HG03196 (cell line): ENCODE results near the gene EDN1.

Source experiments
- ATAC-seq: cut with Tn5 transposase; IDR thresholded peaks from one replicate; pipeline ENCODE4 v1.9.1; 2021; ENCODE audit not compliant: unreplicated experiment

EDN1 gene

DNA sequence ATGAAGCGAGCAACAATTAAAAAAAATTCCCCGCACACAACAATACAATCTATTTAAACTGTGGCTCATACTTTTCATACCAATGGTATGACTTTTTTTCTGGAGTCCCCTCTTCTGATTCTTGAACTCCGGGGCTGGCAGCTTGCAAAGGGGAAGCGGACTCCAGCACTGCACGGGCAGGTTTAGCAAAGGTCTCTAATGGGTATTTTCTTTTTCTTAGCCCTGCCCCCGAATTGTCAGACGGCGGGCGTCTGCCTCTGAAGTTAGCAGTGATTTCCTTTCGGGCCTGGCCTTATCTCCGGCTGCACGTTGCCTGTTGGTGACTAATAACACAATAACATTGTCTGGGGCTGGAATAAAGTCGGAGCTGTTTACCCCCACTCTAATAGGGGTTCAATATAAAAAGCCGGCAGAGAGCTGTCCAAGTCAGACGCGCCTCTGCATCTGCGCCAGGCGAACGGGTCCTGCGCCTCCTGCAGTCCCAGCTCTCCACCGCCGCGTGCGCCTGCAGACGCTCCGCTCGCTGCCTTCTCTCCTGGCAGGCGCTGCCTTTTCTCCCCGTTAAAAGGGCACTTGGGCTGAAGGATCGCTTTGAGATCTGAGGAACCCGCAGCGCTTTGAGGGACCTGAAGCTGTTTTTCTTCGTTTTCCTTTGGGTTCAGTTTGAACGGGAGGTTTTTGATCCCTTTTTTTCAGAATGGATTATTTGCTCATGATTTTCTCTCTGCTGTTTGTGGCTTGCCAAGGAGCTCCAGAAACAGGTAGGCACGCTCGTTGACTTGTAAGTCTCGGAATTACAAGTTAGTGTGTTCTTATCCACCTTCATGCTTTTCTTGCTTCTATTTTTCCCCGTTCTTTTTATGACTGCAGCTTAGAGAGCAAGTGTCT is at the start of gene EDN1:
Gene EDN1 (plus strand): TSS at position 429 of the 888 bp plus-strand sequence. CDS start 269 bp downstream, at position 698.
- peak; percentile 73 for ATAC-seq

GRCh38 chr6:12241493-12242175 is 48.5 kb upstream of the EDN1 start:
- no peak for ATAC-seq

GRCh38 chr6:12243169-12243568 is 47.0 kb upstream of the EDN1 start:
- ATAC-seq = no peak

- ATAC-seq = no peak
Observed at GRCh38 chr6:12245360-12245759, 44.8 kb upstream of the EDN1 start.

DNA sequence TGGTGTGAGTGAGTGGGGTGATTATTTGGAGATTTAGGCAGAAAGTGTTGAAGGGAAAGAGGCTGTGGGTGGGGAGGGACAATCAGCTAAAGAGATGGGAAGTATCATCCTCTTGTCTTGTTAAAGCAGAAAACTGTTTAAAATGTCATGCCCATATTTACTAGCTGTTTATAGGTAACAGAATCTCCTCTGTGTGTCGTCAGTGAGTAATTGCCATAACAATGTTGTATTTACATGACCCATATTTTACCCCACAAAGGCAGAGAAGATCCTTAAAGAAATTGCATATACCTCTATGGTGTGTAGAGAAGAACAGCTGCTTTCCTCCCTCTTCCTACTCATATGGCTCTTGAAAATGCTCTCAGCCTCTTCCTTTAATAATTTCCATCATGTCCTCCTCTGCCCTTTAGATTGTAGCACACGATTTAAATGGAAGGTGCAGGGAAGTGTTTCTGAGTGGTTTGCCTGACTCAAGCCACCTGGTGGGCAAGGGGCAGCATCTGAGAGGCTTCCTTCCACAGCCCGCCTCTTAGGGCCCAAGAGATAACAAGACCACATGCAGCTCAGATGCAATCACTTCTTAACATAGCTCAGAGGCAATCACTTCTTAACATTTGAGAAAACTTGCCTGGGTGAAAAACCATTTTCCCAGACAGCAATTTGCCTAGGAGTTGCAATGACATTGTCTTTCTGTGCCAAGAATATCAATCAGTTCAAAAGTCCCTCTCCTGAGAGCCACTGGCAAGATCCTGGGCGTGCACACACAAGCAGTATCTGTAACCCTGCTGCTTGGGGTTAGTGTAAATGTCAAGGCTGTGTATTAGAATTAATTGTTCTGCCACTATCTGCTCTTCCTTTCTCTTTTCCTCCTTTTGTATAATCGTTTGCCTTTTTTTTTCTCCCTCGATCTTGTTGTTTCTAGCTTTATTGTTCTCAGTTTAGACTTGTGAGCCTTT is 44.1 kb upstream of the EDN1 start:
- no peak for ATAC-seq

GRCh38 chr6:12246900-12247299 is 43.3 kb upstream of the EDN1 start:
- no peak for ATAC-seq

- no peak for ATAC-seq
Observed at GRCh38 chr6:12249541-12250382, 40.4 kb upstream of the EDN1 start.

GRCh38 chr6:12250383-12250770 is 39.8 kb upstream of the EDN1 start:
- ATAC-seq = no peak

DNA sequence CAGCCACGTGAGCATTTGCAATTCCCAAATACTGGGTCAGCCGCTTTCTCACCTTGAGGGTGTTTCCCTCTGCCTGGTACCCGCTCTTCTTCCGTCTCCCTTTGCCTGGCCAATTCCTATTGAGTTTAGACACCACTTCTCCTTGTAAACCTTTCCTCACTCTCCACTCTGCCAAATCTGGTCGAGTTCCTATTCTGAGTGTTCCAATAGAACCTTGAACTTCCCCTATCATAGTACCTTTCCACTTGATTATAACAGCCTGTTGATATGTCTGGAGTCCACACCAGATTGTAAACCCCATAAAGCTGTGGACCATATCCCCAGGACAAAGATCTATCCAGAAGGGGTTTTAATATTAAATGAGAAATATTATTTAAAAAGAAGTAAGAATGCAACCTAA is 36.0 kb upstream of the EDN1 start:
- no peak for ATAC-seq

DNA sequence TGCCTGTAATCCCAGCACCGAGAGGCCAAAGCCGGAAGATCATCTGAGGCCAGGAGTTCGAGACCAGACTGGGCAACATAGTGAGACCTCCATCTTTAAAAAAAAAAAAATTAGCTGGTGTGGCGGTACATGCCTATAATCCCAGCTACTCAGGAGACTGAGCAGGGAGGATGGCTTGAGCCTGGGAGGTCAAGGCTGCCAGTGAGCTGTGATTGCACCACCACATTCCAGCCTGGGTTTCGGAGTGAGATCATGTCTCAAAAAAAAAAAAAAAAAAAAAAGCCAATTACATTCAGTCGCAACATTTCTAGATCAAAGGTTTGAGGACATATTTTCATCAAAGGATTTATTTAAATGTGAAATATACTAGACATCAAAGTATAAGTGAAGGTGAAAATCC is 32.0 kb upstream of the EDN1 start:
- no peak for ATAC-seq

DNA sequence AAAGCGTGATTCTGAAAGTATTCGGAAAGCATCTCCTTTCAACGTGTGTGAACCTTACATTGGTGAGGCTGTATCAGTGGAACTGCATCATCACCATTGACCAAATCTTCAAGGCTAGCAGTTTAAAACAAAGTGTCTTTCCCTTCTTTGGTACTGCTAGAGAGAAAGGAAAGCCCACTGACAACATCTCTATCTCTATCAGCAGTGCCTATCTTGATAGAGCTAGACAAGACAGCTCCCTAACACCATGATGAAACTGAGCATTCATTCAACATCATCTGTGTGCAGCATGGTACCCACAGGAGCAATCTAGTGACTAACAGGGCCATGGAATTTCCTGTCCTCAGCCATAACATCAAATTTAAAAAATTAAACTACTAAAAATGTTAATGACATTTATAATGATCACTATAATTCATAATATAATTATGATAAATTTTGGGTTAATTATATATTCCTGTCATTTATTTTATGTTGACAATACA is 31.5 kb upstream of the EDN1 start:
- no peak for ATAC-seq

DNA sequence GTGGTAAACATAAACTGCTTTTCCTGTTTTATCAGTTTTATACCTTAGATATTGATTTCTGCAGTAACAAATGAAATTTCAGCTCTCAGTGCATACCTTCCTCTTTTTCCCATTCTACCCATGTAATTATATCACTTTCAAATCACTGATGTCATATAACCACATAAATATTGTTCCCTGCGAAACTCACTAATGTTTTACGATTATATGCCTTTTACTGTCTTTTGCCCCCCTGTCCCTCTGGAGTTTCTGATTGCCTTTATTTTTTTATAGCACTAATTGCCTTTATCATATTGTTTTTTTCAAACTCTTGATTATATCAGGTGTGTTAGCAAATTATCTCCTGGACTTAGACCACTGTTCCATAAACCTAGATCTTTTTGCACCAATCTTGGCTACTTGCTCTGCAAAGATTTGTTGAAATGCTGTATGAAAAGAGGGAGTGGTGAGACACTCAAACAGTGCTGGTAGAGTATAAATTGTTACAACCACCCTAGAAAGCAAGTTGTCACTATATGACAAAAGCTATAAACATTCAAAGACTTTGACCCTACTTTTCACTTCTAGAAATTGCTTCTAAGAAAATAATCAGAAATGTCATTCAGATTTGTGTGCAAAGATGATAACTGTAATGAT is 29.6 kb upstream of the EDN1 start:
- ATAC-seq = no peak

DNA sequence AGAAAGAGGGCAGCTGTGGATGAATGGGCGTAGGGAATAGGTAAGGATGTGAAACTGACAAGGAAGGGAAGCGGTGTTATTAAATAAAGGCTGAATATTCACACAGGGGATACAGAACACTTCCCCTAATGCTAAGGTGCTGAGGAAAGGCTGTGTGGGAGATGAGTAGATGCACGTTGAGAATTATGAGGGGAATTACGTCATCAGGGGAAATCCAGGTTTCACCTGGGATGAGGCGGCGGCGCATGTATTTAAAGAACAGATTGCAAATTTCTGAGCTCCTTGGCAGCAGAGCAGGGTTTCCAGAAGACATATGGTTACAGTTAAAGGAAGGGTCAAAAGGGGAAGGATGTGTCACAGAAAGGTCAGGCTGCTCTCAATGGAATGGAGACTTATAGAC is 28.7 kb upstream of the EDN1 start:
- ATAC-seq = no peak

- ATAC-seq = no peak
Observed at GRCh38 chr6:12262236-12263061, 27.7 kb upstream of the EDN1 start.

- no peak for ATAC-seq
Observed at GRCh38 chr6:12263403-12263802, 26.8 kb upstream of the EDN1 start.

DNA sequence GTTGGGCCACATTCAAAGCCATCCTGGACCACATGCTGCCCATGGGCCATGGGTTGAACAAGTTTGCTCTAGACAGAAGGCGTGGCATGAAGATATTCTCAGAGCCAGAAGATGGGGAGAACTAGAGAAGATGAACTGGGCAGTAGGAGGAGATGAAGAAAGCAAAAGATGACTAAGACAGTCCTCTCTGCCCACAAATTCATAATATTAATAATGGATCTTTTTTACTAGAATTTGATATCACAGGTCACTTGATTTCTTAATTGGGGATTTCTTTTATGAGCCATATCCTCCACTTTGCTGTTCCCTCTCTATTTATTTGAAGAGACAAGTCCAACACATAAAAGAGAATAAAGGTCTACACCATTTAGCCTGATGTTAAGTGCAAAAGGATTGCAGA is 25.5 kb upstream of the EDN1 start:
- ATAC-seq = no peak

- no peak for ATAC-seq
Observed at GRCh38 chr6:12265296-12265695, 24.9 kb upstream of the EDN1 start.

GRCh38 chr6:12265791-12266190 is 24.4 kb upstream of the EDN1 start:
- no peak for ATAC-seq

- ATAC-seq = no peak
Observed at GRCh38 chr6:12266571-12266970, 23.6 kb upstream of the EDN1 start.
